Stromal cell of bone marrow (primary cell): ENCODE measurements around the gene SLC28A3.
"Not testable (repeated sequence)": the region's sequence is repeated elsewhere in the genome, so short reads cannot be mapped to it uniquely, and the experiment has no call there.

Experiments
- DNase-seq: peaks from one replicate; pipeline ENCODE4 v3.0.0-alpha.2; 2012; ENCODE audit warnings: low read depth

The SLC28A3 gene, protein sequence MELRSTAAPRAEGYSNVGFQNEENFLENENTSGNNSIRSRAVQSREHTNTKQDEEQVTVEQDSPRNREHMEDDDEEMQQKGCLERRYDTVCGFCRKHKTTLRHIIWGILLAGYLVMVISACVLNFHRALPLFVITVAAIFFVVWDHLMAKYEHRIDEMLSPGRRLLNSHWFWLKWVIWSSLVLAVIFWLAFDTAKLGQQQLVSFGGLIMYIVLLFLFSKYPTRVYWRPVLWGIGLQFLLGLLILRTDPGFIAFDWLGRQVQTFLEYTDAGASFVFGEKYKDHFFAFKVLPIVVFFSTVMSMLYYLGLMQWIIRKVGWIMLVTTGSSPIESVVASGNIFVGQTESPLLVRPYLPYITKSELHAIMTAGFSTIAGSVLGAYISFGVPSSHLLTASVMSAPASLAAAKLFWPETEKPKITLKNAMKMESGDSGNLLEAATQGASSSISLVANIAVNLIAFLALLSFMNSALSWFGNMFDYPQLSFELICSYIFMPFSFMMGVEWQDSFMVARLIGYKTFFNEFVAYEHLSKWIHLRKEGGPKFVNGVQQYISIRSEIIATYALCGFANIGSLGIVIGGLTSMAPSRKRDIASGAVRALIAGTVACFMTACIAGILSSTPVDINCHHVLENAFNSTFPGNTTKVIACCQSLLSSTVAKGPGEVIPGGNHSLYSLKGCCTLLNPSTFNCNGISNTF

DNA sequence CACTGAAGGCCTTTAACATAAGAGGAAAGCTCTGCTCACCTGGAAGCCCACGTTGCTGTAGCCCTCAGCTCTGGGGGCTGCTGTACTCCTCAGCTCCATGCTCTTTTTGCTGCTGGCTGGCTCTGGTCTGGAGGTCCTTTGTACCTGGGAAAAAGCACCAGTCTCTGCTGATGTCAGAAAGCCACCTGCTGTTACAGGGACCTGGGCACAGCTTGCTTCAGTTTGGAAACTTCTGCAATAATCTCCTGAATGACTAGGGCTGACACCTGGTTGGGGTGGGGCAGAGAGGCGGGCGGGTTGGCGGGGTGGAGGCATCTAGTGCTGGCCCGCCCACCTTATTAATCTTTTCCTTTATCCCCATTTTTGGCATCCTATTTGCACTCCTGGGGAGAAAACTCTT is at the start of gene SLC28A3:
Gene SLC28A3 (minus strand): TSS at position 224 of the 400 bp plus-strand sequence. CDS start 125 bp downstream, at position 99.
- no peak for DNase-seq

DNA sequence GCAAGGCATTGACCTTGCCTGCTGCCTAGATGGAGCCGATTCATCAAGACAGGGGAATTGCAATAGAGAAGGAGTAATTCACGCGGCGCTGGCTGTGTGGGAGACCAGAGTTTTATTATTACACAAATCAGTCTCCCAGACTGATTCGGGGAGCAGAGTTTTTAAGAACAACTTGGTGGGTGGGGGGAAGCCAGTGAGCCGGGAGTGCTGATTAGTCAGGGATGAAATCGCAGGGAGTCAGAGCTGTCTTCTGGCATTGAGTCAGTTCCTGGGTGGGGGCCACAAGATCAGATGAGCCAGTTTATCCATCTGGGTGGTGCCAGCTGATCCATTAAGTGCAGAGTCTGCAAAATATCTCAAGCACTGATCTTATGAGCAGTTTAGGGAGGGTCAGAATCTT is 49.7 kb upstream of the SLC28A3 start:
- not testable (repeated sequence) for DNase-seq

DNA sequence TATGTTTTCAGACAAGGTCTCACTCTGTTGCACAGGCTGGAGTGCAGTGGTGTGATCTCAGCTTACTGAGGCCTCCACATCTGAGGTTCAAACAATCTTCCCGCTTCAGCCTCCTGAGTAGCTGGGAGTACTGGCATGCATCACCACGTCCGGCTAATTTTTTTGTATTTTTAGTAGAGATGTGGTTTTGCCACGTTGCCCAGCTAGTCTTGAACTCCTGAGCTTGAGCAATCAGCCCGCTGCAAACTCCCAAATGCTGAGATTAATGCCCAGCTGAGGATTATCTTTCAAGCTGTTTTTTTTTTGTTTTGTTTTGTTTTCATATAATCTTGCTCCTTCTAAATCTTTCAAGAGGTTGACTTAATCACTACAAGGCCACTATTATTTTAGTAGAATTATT is 47.3 kb upstream of the SLC28A3 start:
- peak; percentile 40 for DNase-seq

DNA sequence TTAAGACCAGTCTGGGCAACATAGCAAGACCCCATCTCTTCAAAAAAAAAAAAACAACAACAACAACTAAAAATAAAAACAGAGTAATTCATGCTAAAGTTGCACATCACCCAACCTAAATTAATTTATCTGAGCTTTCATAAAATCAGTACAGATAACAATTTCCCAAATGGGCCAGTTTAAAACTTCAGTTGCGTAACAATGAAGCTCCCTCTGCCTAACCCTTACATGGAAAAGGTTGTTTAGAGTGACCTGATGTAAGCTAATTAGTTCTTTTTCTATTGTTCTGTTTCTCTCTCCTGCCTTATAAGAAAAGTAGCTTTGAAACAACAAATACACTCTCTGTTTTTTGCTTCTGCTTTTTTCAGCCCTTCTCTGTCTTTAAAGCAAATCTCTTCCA is 46.2 kb upstream of the SLC28A3 start:
- no peak for DNase-seq

DNA sequence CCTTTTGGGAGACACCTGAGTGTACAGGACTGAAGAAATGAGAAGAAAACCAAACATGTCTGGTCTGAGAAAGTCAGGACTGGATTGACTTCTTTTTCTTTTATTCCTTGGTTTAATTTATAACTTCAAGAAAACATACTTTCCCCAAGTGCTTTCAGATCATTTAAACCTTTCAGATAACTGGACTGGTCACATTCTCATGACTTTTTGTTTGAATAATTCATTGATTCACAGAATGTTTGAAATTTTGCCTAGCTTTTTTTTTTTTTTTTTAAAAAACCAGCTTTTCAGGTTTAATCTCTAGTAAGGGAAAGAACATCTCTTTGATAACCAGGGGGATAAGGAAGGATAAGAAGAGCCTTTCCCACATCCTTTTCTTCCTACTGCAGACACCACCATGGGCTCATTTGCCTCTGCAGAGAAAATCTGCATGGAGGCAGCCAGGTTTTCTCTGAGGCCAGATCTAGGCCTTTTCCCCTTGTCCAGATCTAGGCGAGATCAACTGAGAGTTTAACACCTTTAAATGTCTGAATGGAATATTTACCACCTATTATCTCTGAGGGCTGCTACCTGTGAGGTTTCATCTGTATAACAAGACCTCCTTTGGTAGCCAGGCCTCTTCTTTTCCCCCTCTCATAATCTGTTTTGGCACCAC is 45.0 kb upstream of the SLC28A3 start:
- no peak for DNase-seq

DNA sequence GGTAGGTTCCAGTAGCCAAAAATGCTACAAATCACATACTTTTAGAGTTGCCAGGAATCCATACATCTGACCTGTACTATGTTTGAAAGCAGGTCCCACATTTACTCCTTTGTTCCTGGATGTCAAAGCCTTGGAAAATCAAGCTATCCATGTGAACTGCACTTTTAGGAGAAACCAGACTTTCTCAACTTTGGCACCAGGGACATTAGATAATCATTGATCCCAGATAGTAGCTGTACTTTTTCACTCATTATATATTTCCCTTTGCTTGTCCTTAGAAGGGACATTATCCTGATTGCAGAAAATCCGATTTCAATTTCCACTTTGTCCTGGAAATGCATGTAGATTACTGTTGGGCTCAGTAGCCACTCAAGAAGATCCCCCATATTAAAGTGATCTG is 44.1 kb upstream of the SLC28A3 start:
- no peak for DNase-seq

DNA sequence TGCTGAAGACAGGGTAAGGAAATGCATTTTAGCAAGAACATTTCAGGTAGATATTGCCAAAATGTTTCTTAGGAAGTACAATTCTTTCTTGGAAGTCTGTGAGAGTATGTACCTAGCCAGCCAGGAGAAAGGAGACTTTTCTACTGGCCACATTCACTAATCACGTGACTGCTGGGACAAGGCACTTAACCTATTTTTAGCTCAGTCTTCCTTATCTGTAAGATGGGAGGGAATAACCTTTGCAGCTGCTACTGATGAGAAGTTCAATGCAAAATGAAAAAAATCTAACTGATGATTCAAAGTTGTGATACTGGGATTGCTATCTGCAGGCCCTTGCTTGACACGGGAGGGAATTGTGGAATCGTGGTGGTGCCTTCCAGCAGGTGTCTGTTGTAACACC is 42.6 kb upstream of the SLC28A3 start:
- DNase-seq, result no peak

DNA sequence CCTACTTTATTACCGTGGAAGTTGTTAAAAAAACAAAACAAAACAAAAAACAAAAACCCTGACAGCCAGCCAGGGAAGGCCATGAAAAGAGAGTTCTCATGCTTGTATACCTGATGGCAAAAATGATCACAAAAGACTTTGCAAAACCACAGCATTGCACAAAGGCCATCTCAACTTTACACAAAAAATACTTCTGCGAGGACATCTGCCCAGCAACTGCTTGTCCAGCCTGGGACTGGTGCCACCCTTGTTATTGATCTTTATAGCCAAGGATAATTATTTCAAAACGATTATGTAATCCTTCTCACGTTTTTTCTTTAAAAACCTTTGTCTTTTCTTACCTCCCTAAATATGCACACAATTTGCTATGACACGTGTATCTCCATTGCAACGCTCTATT is 42.2 kb upstream of the SLC28A3 start:
- DNase-seq, result no peak

DNA sequence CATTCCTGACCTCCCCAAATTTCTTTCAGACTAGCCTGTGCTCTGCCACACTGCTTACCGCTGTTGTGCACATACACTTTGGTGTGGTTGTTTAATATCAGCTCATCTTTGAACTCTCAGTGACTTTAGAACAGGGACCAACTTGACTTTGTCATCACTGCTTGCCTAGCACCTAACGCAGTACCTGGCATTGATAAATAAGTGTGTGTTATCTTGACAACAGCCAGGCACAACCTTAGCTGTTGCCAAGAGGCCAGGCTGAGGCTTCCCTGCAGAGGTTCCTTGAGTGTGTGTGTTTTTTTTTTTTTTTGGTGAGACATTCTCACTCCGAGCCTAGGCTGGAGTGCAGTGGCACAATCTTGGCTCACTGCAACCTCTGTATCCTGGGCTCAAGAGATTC is 41.0 kb upstream of the SLC28A3 start:
- no peak for DNase-seq

DNA sequence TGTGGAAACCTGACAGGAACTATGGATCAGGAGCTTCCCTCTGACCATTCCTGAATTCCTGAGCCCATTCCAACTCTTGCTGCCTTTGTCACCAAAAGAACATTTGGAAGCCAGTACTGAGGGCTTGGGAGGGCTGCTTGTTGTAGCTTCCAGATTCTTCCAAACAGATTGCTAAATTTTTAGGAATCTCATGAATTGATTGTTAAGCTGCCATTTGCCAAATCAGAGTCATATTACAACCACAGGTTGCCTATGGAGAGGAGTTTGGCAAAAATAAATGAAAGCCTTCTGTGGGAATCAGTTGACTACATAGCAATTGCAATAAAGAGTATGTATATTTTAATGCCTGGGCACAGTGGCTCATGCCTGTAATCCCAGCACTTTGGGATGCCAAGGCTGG is 39.2 kb upstream of the SLC28A3 start:
- no peak for DNase-seq

DNA sequence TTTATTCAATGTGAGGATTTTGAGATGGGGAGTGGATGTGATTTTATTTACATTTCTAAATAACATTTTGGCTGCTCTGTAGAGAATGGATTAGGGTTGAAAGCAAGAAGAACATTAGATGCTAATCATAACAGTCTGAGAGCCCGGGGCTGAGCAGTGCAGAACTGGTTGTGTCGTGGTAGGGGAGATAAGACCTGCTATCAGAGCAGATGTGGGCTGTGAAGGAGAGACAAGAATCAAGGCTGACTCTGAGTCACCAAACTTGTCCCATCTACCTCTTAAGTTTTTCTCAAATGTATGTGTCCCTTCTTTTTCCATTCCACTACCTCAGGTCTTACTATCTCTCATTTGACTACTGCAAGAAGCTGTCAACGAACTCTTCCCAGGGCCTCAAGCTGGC is 35.4 kb upstream of the SLC28A3 start:
- DNase-seq, result no peak

DNA sequence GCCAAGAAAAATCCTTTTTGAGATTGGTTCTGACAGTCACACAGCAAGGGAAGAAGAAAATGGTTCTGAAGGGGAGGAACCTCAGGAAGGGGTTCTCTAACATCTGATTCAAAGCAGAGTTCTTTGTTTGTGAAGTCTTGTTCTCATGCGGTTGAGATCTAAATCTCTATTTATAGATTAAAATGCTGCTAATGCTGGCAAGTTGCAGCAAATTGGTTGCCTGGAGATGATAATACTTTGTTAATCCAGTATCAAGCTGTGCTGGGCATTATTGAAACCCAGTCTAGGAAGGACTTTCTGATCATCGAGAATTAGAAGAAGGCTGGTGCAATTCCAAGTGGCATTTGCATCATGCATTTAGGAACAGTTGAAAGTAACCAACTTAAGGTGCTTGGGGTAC is 34.0 kb upstream of the SLC28A3 start:
- DNase-seq, result no peak

DNA sequence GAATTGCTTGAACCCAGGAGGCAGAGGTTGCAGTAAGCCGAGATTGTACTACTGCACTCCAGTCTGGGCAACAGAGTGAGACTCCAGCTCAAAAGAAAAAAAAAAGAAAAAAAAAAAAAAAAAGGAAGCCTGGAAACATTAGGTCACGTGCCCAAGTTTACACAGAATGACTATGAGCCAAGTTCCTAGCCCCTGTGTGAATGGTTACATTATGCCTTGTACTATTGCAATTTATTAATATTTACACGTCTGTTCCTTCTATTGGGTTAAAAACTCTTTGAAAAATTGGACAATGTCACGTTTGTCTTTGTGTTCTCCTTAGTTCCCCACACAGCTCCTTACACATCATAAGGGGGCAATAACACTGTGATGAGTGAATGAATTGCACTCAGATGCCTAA is 33.5 kb upstream of the SLC28A3 start:
- no peak for DNase-seq

DNA sequence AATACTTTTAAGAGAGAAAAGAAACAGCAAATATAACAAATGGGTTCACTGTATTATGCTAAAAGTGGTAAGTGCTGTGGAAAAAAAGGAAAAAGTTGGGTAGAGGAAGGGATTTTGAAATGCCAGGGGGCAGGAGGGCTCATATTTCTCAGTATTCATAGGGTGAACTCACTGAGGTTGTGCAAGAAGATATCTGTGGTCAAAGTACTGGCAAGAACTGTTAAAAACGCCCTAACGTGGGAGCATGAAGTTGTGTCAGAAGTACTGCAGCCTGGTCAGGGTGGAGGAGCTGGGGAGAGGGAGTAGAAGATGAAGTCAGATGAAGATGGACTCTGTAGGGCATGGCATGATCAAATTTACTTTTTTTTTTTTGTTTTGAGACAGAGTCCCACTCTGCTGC is 31.2 kb upstream of the SLC28A3 start:
- DNase-seq, result peak; percentile 98

DNA sequence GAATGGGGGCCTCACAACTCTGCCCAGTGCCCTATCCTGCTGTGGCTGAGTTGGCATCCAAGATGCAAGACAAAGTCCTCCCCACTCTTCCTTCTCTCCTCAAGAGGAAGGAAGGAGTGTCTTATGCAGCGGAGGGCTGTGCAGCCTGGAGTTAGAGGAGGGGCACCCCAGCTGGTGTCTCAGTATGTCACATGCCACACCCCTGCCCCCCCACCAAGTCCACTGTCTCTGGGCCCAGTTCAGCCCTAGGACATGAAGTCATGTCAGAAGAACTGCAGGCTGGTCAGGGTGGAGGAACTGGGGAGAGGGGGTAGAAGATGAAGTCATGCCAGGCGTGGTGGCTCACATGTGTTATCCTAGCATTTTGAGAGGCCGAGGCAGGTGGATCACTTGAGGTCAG is 28.0 kb upstream of the SLC28A3 start:
- DNase-seq, result no peak

DNA sequence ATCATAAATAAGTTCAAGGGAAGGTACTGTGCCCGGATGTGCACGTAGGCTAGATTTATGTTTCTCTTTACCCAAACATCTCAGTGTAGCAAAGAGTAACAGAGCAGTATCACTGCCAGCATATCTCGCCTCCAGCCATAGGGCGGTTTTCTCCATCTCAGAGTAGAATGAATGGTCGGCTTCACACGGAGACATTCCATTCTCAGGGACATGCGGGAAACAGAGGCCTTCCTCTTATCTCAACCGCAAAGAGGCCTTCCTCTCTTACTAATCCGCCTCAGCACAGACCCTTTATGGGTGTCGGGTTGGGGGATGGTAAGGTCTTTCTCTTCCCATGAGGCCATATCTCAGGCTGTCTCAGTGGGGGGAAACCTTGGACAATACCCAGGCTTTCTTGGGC is 27.2 kb upstream of the SLC28A3 start:
- not testable (repeated sequence) for DNase-seq

DNA sequence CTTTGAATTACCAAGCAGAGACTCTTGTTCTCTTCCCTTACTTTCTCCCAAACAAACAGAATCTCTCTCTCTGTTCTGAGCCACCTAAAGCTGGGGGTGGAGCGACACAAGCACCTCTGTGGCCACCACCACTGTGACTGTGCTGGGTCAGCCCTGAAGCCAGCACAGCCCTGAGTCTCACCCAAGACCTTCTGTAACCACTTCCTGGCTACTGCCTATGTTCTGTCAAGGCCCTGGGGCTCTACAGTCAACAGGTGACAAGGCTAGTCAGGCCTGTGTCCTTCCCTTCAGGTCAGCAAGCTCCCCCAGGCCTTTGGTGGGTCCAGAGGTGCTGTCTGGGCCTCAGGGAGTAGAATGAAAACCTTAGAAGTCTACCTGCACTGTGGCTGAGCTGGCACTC is 26.1 kb upstream of the SLC28A3 start:
- DNase-seq, result no peak

DNA sequence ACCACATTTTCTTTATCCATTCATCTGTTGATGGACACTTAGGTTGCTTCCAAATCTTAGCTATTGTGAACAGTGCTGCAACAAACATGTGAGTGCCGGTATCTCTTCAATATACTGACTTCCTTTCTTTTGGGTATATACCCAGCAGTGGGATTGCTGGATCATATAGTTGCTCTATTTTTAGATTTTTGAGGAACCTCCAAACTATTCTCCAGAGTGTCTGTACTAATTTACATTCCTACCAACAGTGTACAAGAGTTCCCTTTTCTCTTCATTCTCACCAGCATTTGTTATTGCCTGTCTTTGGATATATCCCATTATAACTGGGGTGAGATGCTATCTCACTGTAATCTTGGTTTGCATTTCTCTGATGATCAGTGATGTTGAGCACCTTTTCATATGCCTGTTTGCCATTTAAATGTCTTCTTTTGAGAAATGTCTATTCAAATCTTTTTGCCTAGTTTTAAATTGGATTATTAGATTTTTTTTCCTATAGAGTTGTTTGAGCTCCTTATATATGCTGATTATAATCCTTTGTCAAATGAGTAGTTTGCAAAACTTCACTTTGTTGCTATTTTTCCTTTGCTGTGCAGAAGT is 24.4 kb upstream of the SLC28A3 start:
- not testable (repeated sequence) for DNase-seq

DNA sequence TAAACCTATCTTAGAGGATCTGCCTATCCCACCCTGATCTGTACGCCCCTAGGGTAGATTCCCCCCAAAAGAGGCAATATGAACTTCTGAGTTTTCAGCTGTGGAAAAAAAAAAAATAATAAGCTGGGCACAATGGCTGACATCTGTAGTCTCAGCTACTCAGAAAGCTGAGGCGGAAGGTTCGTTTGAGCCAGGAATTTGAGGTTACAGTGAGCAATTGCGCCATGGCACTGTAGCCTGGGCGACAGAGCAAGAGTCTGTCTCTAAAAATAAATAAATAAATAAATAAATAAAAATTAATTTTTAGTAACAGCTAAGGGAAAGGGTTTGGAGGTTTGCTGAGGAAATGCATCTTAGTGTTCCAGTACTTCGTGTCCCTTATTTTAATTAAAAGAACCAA is 21.1 kb upstream of the SLC28A3 start:
- DNase-seq, result no peak

DNA sequence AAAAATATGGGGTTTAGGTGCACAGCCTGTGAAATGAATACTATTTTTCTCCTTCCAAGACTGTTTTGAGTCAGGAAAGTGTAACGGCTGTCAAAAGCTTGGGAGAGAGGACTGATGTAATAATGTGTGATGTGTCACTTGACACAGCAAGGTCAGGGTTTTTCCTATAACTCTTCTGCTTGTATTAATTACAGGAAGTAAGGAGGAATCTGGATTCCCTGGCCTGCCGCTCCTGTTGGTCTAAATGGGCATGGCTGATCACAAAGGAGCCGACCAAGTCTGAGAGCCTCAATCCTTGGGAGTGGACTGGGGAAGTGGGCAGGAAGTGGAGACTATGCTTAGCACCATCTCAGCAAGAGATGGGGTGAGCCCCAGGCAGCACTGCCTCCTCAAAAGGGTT is 16.7 kb upstream of the SLC28A3 start:
- no peak for DNase-seq

DNA sequence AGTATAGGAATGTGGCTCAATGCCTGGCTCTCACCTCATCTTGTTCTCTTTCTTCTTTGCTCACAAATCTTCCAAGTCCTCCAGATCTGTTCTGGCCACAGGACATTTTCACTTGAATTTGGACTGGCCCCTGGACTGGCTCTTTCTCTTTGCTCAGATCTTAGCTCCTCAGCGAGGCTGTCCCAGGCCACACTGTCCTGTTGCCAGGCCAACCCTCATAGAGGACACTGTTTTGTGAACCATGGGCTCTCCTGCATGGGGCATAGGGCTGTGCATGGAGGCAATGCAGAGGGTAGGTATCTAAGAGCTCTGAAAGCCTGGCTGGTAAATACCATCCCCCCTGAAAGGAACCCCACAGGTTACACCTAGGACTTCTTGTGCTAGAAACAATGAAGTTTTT is 13.5 kb upstream of the SLC28A3 start:
- DNase-seq, result no peak

DNA sequence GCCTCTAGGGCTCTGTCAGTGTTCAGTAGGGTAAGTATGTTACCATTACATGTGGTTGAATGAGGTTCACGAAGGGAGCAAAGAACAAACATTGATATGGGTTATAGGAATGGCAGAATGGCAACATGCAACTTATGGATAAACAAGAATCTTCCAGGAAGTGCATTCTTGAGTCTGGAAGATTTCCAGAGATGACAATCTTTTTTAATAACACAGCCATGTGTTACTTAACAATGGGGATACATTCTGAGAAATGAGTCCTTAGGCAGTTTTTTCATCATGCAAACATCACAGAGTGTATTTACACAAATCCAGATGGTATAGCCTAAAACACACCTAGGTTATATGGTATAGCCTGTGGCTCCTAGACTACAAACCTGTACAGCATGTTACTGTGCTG is 9.1 kb upstream of the SLC28A3 start:
- DNase-seq, result no peak

DNA sequence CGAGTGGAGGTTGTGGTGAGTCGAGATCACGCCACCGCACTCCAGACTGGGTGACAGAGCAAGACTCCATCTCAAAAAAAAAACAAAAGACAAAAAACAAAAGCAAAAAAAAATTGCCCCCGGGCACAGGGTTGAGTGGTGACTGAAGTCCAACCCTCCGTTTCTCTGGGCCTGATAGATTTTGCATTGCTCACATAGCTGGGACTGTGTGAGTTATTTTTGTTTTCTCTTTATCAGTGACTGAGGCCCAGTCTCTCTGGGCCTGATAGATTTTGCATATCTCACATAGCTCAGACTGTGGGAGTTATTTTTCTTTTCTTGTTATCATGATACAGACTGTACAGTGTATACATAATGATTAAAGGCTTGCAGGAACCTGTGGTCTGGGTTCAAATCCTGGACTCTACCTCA is 2.6 kb upstream of the SLC28A3 start:
- no peak for DNase-seq
